NCI-H345 treated with DMSO at 0.1 percent for 48 hours (cell line): Measurements from ENCODE around the gene ACOX1.

Experiments
- DNase-seq: peaks from one replicate; lab custom pipeline; 2025; ENCODE audit not compliant: unreplicated experiment; lab: John Stamatoyannopoulos, UW

Gene ACOX1

DNA sequence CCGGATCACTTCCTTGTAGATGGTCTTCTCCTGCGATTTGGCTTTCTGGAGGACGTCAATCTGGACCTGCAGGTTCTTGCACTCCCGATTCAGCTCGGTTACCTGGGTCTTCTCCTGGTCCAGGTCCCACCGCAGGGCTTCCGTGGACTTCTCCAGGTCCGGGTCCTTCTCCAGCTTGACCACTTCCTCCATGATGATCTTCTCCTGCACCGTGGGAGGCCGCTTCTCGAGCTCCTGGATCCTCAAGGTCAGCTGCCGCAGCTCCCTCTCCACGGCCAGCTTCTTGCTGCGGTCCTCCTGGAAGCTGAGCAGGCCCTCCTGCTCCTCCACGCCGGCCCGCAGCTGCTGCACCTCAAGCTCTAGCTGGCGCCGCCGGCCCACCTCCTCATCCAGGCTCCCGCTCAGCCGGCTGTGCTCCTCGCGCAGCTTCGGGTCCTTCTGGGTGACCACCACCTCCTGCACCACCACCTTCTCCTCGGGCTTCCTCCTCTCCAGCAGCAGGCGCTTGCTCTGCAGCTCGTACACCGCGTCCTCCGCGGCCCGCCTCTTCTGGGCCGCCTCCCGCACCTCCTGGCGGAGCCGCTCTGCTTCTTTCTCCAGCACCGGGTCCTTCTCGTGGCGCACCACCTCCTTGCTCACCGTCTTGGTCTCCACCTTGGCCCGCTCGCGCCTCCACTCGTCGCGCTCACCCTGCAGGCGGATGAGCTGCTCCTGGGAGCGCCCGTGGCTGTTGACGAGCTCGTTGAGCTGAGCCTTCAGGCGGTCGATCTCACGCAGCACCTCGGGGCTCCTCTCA lies 29.9 kb upstream of the ACOX1 start:
- DNase-seq: no peak

DNA sequence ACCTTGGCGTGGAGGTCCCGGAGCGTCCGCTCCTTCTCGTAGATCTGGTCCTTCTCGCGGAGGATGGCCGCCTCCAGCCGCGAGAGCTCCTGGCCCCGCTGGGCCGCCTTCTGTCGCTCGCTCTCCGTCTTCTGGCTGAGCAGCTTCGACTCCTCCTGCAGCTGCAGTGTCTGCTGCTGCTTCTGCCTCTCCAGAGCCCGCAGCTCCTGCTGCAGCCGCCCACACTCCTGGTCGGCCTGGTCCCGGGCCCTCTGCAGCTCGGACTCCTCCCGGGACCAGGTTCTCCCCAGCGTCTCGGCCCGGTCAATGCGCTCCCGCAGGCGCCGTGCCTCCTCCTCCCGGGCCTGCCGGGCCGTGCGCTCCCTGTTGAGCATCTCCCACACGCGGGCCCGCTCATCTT lies 29.2 kb upstream of the ACOX1 start:
- no peak for DNase-seq

DNA sequence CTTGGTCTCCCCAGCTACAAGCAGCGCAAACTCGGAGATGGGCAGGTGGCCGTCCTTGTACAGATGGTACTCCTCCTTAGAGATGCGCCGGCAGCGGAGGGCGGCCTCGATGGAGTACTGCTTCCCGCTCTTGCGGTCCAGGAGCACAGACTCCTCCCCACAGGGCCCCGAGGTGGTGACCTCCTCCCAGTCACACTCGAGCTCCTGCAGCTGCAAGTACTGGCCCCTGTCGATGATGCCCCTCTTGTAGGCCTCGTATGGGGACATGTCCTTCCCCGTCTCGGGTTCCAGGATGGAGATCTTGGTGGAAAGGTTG lies 28.8 kb upstream of the ACOX1 start:
- no peak for DNase-seq

DNA sequence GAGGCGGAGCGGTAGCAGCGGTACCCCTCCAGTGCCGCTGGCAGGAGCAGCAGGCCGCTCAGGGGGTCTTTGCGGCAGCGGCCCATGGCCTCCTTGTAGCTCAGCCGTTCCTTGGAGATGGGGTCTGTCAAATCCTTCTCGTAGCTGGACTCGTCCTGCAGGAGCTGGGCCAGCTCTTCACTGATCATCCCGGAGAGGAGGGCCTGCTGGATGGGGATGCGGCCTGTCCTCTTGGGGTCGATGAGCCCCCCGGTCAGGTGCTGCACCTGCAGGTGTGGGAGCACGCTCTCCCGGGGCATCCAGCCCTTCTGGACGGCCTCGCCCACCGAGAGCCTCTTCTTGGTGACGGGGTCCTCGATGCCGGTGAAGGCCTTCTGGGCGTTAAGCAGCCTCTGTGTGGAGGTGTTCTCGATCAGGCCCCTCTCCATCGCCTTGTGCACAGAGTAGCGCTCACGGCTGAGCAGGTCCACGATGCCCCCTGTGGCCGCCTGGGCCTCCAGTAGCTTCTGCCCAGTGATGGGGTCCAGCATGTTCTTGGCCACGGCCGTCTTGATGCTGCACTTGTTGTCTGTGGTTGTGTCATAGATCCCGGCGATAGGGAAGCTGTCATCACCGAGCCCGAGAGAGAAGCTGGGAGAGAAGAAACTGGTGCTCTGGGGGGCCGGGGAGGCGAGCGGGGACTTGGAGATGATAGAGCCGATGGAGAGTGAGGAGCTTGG lies 28.3 kb upstream of the ACOX1 start:
- no peak for DNase-seq

DNA sequence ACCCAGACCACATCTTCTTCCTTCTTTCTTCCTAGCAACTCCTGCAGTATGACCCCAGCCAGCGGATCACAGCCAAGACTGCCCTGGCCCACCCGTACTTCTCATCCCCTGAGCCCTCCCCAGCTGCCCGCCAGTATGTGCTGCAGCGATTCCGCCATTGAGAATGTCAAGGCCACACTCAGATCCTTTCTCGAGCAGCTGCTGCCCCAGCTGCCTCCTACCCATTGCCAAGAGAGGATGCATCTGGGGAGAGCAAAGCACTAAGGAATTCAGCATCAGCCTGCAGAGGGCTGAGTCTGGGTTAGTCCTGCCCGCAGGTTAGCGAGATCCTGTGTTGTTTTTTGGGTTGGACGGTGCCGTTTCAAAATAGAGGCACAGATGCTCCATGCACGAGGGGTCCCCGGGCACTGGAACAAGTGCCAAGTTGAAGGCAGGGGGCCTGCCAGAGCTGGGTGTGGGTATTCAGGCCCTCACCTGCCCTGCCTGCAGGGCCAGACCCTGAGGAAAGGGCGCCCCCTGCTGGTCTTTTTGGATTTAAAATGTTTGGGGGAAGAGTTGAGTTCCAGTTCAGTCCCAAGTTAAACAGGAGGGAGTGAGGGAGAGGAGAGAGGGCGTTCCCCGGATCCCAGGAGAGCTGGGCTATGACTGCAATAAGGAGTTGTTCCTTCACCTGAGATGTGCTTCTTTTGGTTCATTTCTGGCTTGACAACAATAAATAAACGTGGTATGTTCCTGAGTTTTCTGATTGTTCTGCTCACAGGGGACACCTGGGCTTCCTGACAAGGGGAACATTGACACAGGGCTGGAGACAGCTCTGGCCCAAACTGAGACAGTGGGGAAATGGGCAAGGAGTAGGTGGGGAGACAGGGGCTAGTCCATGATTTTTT lies 26.5 kb upstream of the ACOX1 start:
- peak; percentile 61 for DNase-seq

DNA sequence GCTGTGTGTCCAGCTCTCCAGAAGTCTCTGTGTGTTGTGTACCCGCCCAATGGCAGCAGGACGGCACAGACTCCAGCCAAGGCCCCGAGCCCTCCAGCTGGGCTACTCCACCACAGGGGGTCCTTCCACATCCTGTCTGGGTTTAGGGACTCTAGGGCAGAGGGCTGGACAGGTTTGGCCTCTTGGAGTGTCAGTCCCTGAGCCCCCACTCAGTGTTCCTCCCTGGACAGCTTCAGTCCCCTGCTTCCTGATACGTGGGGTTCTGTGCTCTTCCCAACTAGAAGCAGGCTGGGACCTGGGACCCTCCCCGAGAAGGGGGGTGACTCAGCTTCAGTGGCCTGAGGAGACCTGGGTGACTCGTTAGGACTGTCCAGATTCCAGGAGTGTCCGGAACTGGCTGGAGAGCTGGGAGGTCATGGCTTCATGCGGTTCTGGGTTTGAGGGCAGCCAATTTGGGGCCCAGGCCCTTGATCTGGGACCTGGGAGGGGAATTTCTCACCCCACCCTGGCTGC lies 25.8 kb upstream of the ACOX1 start:
- DNase-seq: no peak

DNA sequence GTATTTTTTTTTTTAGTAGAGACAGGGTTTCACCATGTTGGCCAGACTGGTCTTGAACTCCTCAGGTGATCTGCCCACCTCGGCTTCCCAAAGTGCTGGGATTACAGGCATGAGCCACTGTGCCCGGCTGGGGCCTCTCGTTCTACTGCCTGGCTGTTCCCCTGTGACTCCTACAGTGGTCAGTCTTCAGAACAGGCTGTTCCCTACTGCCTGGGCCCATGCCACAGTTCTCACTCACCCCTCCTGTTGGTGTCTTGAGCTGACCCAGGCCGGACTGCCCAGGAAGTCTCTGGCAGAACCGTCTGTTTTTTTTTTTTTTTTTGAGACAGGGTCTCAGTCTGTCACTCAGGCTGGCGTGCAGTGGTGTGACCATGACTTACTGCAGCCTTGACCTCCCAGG lies 24.9 kb upstream of the ACOX1 start:
- DNase-seq: no peak

DNA sequence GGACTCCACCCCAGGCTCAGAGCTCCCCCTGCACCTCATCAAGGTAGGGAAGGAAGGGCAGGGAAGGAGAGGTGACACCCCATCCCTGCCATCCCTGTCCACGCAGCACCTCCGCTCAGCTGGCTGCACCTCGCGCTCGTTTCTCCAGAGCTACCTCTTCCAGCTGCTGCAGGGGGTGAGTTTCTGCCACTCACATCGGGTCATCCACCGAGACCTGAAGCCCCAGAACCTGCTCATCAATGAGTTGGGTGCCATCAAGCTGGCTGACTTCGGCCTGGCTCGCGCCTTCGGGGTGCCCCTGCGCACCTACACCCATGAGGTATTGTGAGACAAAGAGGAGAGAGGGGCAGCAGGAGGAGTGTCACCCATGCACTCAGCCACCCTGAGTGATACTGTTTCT lies 23.1 kb upstream of the ACOX1 start:
- DNase-seq: no peak

DNA sequence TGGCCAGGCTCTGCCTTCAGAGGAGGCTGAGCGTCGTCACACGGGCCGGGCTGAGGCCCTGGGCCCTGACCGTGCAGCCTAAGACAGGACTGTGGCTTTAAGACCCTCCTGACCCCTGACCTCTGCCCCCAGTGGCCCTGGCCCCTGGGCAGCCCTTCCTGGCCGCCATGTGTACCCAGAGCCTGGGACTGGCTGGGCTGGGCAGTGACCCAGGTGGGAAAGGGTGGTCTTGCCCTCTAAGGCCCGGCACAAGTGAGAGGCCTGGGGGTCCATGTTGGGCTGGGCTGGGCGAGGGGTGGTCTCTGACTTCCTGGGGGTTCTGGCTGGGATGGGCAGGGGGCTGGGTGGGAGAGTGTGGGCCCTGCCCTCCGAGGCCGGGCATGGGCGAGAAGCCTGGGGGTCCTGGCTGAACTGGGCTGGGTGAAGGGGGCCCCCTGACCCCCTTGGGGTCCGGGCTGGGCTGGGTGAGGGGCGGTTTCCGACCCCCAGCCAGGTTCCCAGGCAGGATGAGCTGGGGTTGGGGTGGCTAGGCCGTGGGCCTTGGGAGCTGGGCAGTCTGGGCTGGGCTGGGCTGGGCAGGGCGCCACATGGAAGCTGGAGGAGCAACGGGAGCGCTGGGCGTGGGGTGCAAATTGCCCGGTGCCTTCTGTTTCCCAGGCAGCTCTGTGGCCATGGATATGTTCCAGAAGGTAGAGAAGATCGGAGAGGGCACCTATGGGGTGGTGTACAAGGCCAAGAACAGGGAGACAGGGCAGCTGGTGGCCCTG lies 22.0 kb upstream of the ACOX1 start, which contains the start of gene CDK3:
Gene CDK3, plus strand, starts transcription at position 101 of the 767 bp plus-strand sequence. Its CDS starts 571 bp downstream, at position 672.
- no peak for DNase-seq

DNA sequence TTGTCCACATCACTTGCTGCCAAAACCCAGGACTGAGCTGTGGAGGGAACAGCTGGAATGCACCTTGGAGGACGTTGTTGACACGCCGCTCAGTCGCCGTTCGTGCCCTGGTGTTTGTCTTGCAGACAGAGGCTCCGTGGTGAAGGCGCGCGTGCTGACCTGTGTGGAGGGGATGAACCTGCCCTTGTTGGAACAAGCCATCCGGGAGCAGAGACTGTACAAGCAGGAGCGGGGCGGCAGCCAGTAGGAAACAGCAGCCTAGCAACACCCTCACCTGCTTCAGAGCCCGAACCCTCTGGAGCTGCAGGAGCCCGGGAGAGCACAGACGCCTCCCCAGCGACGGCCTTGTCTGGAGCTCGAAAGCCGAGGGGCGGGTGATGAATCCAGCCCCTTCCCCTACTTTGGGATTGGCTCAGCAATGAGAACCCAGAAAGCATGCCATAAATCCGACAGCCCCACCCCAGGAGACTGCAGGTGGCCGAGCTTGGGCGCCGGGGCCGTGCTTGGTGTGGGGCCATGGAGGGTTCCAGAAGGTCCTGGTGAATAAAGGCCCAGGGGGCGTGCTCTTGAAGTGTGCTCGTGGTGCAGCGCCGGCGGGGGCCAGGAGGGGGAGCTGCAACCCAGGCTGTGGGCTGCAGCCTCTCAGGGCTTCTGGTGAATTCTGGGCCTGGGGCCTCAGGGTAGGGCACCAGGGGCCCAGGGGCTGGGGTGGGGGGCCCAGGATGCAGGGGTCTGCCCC lies 21.2 kb upstream of the ACOX1 start:
- peak; percentile 15 for DNase-seq

DNA sequence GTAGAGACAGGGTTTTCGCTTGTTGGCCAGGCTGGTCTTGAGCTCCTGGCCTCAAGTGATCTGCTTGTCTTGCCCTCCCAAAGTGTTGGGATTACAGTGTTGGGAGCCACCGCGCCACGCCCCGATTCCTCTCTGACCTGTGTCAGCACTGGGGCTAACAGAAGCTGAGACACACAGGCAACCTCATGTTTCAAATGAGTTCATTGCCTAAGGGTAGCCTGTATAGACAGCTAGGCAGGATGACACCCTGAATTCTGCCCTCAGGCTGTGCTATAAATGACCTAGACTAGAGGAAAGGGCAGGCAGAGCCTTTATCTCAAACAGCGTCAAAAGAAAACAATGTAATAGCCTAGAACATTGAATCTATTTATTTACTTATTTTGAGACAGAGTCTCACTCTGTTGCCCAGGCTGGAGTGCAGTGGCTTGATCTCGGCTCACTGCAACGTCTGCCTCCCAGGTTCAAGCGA lies 19.4 kb upstream of the ACOX1 start:
- no peak for DNase-seq

DNA sequence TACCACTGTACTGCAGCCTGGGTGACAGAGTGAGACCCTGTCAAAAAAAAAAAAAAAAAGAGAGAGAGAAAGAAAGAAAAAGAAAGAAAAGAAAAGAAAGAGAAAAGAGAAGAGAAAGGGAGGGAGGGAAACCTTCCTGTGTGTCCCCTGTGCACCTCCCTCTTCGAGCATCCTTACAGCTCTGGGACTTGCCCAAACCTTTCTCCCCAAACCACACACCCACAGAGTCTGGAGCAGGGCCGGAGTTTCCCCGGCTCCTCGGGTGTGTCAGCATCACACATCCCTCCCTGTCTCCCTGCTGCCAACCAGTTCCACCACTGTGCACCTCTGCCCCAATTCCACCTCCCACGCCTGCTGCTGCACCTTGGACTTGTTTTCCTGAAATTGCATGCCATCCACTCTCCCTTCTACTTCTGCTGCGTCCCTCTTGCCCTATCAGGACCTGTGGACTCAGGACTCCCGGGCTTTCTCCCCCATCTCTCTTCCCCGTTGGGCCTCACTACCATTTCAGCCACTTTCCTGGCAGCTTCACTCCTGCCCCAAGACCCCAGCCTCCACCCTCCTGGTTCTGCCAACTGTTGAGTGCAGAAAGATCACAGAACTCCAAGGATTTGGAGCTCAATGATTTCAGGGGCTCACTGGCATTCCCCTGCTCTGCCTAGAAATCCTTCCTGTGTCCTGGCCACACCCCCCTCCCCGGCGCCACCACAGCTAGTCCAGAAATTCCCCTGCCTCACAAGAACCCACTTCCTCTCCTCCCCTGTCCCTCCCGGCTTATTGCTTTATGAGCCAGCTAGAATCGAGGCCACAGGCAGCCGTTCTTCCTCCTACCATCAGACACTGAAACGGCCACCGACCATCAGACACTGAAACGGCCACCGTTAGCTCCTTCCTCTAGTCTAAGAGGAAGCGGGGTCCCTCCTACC lies 18.0 kb upstream of the ACOX1 start:
- DNase-seq: no peak

DNA sequence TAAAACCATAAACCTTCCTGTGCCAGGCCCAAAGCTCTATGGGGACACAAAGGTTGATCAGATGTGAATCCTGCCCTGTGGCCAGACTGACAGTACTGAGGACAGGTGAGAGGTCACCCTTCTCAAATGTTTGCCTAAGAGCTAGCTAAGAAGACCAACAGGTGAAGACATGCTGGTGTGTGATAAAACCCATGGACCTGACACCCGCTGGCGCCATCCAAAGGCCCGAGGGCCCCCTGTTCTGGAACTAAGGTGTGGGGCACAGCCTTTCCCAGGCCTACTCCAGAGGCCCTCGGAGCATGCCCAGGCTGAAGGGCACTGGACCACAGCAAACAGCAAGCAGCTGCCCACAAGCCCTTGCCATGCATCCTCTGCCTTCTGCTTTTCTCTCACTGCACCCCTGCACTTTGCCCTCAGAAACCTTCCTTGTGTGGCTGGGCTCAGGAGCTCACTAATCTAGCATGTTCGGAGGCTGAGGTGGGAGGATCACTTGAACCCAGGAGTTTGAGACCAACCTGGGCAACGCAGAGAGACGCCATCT lies 16.5 kb upstream of the ACOX1 start:
- DNase-seq: no peak

DNA sequence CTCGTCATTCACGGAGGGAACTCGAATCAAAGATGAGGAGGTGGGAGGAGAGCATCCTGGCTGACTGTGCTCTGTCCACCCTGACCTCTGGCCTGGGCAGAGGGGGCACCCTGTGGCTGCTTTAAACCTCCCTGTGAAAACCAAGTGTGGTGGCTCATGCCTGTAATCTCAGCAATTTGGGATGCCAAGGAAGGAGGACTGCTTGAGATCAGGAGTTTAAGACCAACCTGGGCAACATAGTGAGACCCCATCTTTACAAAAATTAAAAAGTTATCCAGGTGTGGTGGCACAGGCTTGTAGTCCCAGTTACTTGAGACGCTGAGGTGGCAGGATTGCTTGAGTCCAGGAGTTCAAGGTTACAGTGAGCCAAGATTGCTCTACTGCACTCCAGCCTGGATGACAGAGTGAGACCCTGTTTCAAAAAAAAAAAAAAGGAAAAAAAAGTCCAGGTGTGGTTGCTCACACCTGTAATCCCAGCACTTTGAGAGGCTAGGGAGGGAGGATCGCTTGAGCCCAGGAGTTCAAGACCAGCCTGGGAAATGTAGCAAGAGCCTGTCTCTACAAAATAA lies 15.9 kb upstream of the ACOX1 start:
- no peak for DNase-seq

DNA sequence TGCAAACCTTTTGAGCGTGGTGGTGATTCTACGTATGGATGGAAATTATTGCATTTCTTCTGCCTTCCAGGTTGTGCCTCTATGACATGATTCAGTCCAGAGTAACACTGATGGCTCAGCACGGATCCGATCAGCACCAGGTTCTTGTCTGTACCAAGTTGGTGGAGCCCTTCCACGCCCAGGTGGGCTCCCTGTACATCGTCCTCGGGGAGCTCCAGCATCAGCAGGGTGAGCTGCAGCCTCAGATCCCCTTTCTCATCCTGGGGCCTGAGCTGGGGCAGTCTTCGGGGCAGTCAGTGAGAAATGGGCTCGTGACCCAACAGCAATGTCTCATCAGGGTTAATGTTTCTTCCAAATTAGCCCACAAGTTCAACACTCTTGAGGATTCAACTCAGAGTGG lies 12.4 kb upstream of the ACOX1 start:
- no peak for DNase-seq

DNA sequence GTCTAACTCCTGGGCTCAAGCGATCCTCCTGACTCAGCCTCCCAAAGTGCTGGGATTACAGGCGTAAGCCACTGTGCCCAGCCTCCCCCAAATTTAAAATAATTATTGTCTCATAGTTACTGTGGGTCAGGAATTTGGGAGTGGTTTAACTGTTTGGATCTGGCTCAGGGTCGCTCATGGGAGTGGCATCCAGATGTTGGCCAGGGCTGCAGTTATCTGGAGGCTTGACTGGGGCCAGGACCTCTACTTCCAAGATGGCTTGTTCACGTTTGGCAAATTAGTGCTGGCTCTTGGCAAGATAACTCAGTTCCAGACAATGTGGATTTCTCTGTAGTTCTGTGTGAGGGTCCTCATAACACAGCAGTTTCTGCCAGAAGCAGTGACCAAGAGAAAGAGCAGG lies 8.1 kb upstream of the ACOX1 start:
- DNase-seq: no peak

DNA sequence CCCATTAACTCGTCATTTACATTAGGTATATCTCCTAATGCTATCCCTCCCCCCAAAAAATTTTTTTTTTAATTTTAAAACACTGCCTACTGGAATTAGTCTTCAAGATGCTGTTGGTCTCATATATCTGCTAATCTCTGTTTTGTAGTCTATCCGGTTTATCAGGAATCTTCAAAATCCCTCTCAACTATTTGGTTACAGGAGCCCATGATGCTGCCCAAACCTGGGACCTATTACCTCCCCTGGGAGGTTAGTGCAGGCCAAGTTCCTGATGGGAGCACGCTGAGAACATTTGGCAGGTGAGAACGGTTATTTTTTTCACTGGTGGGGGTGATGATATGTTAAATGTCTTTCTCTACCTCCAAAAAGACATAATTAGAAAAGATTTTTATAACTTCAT lies 7.0 kb upstream of the ACOX1 start:
- DNase-seq: no peak

DNA sequence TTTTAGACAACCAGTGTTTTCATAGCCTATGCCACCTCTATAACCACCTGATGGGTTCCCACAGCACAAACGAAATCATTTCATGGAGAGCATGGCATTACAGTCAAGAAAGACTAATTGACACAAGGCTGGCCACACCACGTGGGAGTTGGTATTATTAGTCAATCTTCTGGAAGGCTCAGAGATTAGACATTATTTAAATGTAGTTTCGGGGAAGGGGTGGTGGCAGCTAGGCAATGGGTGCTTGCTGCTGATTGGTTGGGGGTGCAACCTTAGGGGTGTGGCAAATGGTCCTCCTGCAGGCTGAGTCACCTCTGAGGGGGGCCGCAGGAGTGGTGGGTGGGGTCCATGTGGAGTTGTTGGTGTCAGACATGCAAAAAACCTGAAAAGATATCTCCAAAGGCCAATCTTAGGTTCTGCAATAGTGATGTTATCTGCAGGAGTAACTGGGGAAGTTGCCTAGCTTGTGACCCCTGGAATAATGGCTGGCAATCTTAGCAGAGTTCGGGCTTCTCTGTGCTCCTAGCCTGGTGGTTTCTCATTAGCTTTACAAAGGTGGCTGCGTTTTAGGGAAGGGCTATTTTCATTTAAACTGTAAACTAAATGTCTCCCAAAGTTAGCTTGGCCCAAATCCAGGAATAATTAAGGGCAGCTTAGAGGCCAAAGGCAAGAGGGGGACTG lies 4.7 kb upstream of the ACOX1 start:
- no peak for DNase-seq
